HuH-7 (cell line): Measurements from ENCODE around the gene CD27.
A peak's percentile ranks its signal among the peaks of the same experiment; 100 is the strongest.
"Not testable (repeated sequence)": the region's sequence is repeated elsewhere in the genome, so short reads cannot be mapped to it uniquely, and the experiment has no call there.

Source experiments
- DNase-seq: peaks from one replicate; pipeline ENCODE4 v3.0.0; 2011; ENCODE audit warnings: low spot score

Gene CD27

DNA sequence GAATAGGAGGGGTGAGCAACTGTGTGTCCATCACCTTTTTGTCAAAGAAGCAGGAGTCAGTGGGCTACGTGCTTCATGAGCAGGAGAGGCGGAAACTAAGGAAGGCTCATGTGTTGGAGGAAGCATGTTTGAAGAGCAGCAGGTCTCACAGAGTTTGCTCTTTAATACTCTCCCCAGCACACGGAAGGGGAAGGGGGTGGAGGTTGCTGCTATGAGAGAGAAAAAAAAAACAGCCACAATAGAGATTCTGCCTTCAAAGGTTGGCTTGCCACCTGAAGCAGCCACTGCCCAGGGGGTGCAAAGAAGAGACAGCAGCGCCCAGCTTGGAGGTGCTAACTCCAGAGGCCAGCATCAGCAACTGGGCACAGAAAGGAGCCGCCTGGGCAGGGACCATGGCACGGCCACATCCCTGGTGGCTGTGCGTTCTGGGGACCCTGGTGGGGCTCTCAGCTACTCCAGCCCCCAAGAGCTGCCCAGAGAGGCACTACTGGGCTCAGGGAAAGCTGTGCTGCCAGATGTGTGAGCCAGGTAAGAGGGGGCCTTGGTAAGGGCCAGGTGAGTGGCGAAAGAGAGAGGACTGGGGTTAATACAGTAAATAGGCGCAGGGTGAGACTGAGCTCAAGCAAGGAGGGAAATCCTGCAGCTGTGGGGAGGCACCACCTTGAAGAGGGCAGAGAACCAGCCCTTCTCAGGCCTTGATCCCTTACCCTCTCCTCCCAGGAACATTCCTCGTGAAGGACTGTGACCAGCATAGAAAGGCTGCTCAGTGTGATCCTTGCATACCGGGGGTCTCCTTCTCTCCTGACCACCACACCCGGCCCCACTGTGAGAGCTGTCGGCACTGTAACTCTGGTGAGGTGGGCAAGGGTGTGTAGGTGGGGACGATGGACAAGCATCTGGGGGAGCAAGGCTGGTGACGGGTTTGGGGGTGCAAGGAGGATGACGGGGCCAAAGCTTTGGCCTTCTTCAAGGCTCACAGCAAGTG lies at the start of gene CD27:
TSS of gene CD27 (plus strand) at position 252 of the 985 bp plus-strand sequence. CDS start at position 393, 141 bp downstream.
- no peak for DNase-seq

DNA sequence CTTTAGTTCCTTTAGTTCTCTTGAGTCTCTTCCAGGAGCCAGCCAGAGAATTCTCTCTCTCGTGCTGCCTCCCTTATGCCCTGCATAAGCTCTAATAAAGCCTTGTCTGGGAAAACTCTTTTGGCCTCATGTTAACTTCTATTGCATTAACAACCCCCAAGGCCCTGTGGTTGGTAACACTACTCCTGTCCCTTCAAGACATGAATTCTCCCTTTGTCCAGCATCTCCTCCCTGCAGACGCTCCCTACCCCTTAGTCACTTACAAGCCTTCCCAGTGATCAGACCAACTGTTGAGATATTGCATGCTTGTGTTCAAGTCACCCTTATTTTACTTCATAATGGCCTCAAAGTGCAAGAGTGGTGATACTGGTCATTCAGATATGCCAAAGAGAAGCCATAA lies 48.7 kb upstream of the CD27 start:
- no peak for DNase-seq

DNA sequence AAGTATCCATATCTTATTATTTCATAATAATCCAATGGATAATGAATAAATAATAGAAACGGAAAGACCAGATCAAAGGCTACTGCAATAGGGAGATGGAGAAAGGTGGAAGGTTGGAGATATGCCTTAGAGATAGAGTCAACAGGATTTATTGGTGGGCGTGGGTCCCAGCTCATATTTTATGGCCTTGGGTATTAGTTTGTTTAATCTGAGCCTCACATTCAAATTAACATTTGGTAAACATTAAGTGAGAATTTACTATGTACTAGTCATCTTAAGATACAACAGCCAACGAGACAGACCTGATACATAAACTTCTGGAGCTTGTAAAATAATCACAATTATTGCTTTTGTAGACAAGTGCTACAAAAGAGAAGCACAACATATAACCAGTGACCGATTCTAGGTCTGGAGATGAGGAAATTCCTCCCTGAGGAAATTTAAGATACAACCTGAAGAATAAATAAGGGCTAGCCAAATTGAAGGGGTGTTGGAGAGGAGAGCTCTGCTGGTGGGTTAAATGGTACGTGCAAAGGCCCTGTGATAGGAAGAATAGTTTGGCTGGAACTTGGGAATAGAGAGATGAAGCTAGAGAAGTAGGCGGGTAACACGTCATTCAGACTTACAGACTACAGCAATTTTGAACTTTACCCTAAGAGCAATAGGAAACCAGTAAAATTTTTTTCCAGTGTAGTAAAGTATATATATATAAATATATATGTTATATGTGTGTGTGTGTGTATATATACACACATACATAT lies 44.7 kb upstream of the CD27 start:
- no peak for DNase-seq

DNA sequence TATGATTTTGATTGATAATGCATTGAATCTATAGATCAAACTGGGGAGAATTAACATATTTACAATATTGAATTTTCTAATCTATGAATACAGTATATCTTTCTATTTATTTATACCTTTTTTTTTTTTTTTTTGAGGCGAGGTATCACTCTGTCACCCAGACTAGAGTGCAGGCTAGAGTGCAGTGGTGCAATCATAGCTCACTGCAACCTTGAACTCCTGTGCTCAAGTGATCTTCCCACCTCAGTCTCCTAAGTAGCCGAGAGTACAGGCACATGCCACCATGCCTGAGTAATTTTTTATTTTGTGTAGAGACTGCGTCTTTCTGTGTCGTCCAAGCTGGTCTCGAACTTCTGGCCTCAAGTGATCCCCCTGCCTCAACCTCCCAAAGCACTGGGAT lies 40.4 kb upstream of the CD27 start:
- no peak for DNase-seq

DNA sequence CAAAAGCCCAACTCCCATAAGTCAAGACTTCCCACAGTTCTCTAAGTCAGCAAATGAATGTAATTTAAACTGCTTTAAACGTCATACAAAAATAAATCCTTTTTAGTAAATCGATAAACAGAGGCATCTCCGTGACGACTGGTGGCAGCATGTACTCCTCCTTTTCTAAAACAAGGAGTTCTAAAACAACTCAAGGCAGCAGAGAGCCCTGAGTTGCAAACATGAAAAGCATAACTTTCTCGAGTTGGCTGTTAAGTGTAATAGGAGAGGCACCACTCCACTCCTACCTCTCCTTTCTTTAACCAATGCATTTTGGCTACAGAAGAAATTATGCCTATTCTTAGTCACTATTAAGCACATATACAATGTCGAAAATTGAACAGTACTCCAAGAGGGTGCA lies 38.8 kb upstream of the CD27 start:
- no peak for DNase-seq

DNA sequence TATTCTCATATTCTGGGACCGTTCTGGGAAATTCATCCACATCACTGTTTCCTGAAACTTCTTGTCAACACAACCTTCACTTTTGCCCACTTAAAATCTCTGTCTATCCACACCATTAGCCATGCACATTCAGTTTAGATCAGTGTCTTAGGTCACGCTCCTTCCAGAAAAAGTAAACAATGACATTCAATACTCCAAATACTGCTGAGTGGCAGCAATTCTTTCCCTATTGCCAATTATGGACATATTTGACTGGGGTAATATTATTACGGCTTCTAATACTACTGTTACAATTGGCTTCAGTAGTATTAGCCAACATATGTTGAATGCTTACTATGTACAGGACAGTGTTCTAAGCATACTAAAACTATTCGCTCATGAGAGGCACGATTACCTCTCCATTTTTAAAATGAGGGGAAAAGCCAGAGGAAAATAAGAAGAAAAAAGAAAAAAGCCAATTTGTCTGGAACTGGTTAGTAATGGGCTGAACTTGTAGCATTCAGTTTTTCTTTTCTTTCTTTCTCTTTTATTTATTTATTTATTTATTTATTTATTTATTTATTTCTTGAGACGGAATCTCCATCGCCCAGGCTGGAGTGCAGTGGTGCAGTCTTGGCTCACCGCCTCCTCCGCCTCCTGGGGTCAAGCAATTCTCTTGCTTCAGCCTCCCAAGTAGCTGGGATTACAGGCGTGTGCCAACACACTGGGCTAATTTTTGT lies 37.4 kb upstream of the CD27 start:
- no peak for DNase-seq

GRCh38 chr12:6416596-6416995 lies 28.2 kb upstream of the CD27 start:
- DNase-seq, result no peak

DNA sequence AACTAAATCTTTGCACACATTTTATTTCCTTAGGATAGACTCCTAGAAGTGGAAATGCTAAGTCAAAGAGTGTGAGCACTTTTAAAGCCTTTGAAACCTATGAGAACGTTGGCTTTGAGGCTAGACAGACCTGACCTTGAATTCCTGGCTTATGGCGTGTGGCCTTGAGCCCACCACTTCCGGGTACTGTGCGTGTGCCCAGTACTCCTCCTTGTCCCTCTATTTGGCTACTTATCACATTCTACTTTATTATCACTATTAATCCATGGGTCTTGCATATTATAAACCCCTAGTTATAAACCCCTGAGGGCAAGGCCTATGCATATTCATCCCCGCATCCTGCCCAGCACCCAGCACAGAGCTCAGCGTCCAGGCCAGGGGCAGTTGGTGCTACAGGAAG lies 26.0 kb upstream of the CD27 start:
- no peak for DNase-seq

DNA sequence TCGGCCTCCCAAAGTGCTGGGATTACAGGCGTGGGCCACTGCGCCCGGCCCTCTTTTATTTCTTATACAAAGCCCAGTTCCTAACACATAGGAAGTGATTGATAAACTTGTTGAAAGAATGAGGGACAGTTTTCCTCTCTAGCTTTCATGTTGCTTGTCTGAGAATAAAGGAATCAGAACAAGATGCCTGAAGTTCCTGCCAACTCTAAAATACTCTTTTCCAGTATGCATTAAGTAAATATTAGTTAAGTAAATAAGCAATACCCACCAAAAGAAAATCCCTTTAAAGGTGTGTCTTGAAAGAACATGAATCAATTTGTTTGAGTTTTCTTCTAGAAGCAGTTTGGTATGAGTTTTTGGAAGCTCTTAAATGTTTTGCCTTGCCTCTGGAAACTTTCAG lies 24.4 kb upstream of the CD27 start:
- no peak for DNase-seq

DNA sequence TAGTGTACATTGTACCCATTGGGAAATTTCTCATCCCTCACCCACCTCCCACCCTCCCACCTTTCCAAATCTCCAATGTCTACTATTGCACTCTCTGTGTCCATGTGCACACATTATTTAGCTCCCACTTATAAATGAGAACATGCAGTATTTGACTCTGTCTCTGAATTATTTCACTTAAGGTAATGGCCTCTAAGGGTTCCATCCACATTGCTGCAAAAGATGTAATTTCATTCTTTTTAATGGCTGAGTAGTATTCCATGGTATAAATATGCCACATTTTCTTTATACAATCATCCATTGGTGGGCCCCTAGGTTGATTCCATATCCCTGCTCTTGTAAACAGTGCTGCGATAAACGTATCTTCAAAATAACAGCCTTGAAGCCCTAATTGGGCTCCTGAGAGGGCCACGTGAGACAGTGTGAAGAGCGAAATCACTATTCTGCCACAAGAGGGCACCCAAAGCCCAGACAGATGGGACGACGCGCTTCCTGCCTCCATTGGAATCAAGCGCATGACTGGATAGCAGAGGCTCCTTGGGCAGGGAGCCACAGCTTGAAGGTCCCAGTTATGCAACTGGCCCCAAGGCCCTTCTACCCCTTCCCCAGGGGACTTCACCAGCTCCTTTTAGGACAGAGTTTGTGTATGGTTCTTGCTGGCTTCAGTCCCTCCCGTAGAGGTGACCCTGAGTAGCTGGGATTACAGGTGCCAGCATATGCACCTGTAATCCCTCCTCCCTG lies 21.3 kb upstream of the CD27 start:
- DNase-seq, result peak; percentile 71

GRCh38 chr12:6424008-6424347 lies 20.8 kb upstream of the CD27 start:
- DNase-seq, result no peak

GRCh38 chr12:6424866-6425265 lies 19.9 kb upstream of the CD27 start:
- DNase-seq, result no peak

GRCh38 chr12:6425590-6426531 lies 18.9 kb upstream of the CD27 start:
- no peak for DNase-seq

GRCh38 chr12:6426882-6427671 lies 17.7 kb upstream of the CD27 start:
- DNase-seq, result no peak

DNA sequence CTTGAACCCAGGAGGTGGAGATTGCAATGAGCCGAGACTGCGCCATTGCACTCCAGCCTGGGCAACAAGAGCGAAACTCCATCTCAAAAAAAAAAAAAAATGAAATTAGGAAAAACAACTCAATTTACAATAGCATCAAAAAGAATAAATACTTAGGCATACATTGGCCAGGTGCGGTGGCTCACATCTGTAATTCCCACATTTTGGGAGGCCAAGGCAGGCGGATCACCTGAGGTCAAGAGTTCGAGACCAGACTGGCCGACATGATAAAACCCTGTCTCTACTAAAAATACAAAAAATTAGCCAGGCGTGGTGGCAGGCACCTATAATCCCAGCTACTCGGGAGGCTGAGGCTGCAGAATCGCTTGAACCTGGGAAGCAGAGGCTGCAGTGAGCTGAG lies 17.0 kb upstream of the CD27 start:
- DNase-seq, result not testable (repeated sequence)

DNA sequence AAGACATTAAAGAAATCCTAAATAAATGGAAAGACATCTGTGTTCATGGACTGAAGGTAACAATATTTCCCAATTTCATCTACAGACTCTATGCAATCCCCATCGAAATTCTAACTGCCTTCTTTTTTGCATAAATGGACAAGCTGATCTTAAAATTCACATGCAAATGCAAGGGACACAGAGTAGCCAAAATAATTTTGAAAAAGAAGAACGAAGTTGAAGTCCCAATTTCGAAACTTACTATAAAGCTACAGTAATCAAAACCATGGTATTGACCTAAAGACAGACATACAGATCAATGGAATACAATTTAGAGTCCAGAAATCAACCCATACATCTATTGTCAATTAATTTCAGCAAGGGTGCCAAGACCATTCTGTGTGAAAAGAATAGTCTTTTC lies 16.4 kb upstream of the CD27 start:
- no peak for DNase-seq

- DNase-seq, result no peak
These were observed 14.4 kb upstream of the CD27 start for GRCh38 chr12:6430124-6430989.

DNA sequence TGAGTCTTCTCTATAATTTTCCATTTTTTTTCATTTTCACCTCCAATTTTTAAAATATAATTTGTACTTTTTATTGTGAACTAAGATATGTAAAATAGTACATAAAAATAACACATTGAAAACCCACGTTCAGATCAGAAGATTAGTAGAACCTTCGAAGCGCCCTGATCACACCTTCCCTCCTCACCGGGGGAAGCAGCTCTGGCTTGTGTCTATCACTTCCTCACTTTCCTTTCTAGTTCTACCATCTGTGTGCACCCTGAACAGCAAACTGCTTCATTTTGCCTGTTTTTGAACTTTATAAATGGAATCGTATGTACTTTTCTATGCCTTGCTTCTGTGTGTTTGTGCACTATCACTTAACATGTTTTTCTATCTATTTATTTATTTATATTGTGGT lies 11.8 kb upstream of the CD27 start:
- no peak for DNase-seq
